T-cell (primary cell): ENCODE results near the gene SH3RF3. TPM values are rescaled to one million over a fixed set of nuclear protein-coding genes. Genes with fewer than 3 reads are reported as not detected.

Experiments
- ATAC-seq, 4 experiments: fragments of 200-7000 bp in 3 of 4; fragments of 150-1000 bp in 1 of 4; cut with Tn5 transposase; replicated peaks in 1 of 4; 1 replicate in 3 of 4; 2 replicates in 1 of 4; pipeline ENCODE4 v1.10.0; 2021; ENCODE audit warnings: moderate library complexity in 3 of 4, mild to moderate bottlenecking in 2 of 4, moderate number of reproducible peaks in 1 of 4
- CTCF ChIA-PET, 2 donors: fragments of 300-600 bp; sonication (Branson Sonifier 250); formaldehyde crosslinking; loops; one replicate each; lab custom pipeline; 2022; ENCODE audit warnings: antibody characterized with exemption in 2 of 2; lab: Charles Lee
- POLR2A ChIA-PET, 2 donors: fragments of 300-600 bp; sonication (Branson Sonifier 250); formaldehyde crosslinking; loops; one replicate each; lab custom pipeline; 2022; ENCODE audit warnings: antibody characterized with exemption in 2 of 2; lab: Charles Lee
- DNase-seq, 35 experiments: peaks; one replicate each; pipeline versions ENCODE4 v3.0.0 to v3.0.0-alpha.2; 2013 to 2023
- H3K27ac ChIP-seq: one replicate; pipeline ENCODE4 v1.5.1; 2013; ENCODE audit warnings: low read length
- H3K27me3 ChIP-seq, 2 experiments: replicated peaks in 1 of 2; 1 replicate in 1 of 2; 2 replicates in 1 of 2; pipeline versions ENCODE4 v1.6.1 to v1.7.0; 2013; ENCODE audit warnings: low read length in 1 of 2, mixed read lengths in 1 of 2; ENCODE audit not compliant: control insufficient read depth in 2 of 2, insufficient read depth in 2 of 2; ENCODE audit errors: extremely low read depth in 1 of 2
- H3K36me3 ChIP-seq, 2 donors: 1 replicate in 1 of 2; 2 replicates in 1 of 2; pipeline versions ENCODE4 v1.6.1 to v1.7.0; 2013; ENCODE audit warnings: low read length in 1 of 2; ENCODE audit not compliant: control insufficient read depth in 2 of 2, insufficient read depth in 1 of 2; ENCODE audit errors: extremely low read depth in 1 of 2
- H3K4me1 ChIP-seq, 2 experiments: 1 replicate in 1 of 2; 2 replicates in 1 of 2; pipeline versions ENCODE4 v1.6.1 to v1.7.0; 2013; ENCODE audit warnings: low read length in 2 of 2, mixed read lengths in 1 of 2; ENCODE audit not compliant: insufficient read depth in 2 of 2, control insufficient read depth in 1 of 2; ENCODE audit errors: extremely low read depth in 1 of 2
- H3K4me3 ChIP-seq, 2 donors: 1 replicate in 1 of 2; 2 replicates in 1 of 2; pipeline versions ENCODE4 v1.5.1 to v1.7.0; 2013; ENCODE audit warnings: mild to moderate bottlenecking in 2 of 2, low read length in 1 of 2, moderate library complexity in 1 of 2; ENCODE audit not compliant: control insufficient read depth in 1 of 2; ENCODE audit errors: extremely low read depth in 1 of 2
- H3K9me3 ChIP-seq: 2 replicates; pipeline ENCODE4 v1.7.0; 2013
- H3K27ac Mint-ChIP-seq, 2 donors: one replicate each; pipeline ENCODE4 v1.8.0; 2020 to 2021; ENCODE audit warnings: mild to moderate bottlenecking in 2 of 2, mixed read lengths in 2 of 2
- H3K27me3 Mint-ChIP-seq, 2 donors: one replicate each; pipeline ENCODE4 v1.8.0; 2021 to 2022; ENCODE audit warnings: mixed read lengths in 2 of 2
- H3K36me3 Mint-ChIP-seq: one replicate; pipeline ENCODE4 v1.8.0; 2021; ENCODE audit warnings: mixed read lengths
- H3K4me1 Mint-ChIP-seq, 3 donors: one replicate each; pipeline ENCODE4 v1.8.0; 2020 to 2022; ENCODE audit warnings: mixed read lengths in 3 of 3, mild to moderate bottlenecking in 1 of 3
- H3K4me3 Mint-ChIP-seq, 3 donors: one replicate each; pipeline ENCODE4 v1.8.0; 2020 to 2022; ENCODE audit warnings: mild to moderate bottlenecking in 3 of 3, mixed read lengths in 3 of 3, moderate library complexity in 3 of 3
- H3K9me3 Mint-ChIP-seq, 3 donors: one replicate each; pipeline ENCODE4 v1.8.0; 2020 to 2022; ENCODE audit warnings: mixed read lengths in 3 of 3
- whole genome bisulfite sequencing: methylation state at CpG from one replicate; pipeline ENCODE4 v1.1.5; 2013; ENCODE audit warnings: missing lambda C conversion rate; ENCODE audit not compliant: insufficient coverage; 5-methylcytosine and 5-hydroxymethylcytosine counted together
- total RNA-seq, 35 experiments: library from RNA in 6 of 35; stranded (reverse) in 6 of 35; fragments of 120-200 nt in 1 of 35; gene quantifications; one replicate each; pipeline versions ENCODE4 v1.2.1 to v1.2.4 and lab custom pipeline; 2013 to 2026

Gene SH3RF3
- total RNA-seq, 5 donors from 2014 or later (not counting 1 experiment from before 2014, with no cell fraction given), result 1.8 to 4.6 (median 3.6) TPM

DNA sequence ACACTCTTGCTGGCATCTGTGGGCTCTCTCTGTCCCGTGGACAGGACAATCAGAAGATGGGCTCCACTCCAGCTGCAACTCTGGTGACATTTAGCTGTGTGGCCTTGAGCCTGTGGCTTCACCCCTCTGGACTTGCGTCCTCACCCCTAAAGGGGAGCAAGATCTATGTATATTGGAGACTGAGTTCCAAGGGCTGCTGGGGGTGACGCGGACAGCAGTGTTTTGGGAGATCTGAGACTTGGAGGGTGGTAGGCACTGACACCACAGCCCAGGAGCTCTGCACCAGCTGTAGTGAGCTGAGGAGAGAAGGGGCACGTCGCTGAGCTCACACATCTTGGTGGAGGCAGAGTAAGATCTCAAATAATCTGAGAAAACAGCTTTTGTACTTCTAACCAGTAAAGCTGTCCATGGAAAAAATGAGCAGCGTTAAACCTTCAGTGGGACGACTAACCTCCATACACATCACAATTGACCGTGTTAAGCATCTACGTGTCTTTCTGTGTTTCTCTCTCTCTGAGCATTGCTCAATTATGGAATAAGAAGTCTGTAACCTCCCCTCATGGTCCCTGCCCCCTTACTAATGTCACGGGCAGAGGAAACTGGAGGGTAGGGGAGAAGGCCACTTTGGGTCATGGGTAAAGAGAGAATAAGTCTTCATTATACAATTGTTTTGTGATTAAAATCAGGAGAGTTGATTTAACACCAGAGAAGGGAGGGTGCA, 85.8 kb downstream of the SH3RF3 start:
- Mint-ChIP-seq H3K9me3 (no peaks in the 10 kb centered on the region), H3K36me3 (no peaks in the 10 kb centered on the region), H3K27ac (peak overlapping the region in 1 of 2 donors; percentile 70), H3K4me1 (peaks cover 69 to 83% (median 79%) of the 10 kb centered on the region in 3 donors), H3K4me3 (peak overlapping the region in 2 of 3 donors; percentile 50 to 78), H3K27me3 (peaks cover 50 to 85% of the 10 kb centered on the region in 2 donors)
- POLR2A ChIA-PET, result no interaction called here
- H3K4me3 ChIP-seq, result peak overlapping the region in 1 of 2 donors; percentile 46
- no peak for DNase-seq
- H3K27ac ChIP-seq, result no peak overlapping the region
- no peaks in the 10 kb centered on the region for H3K36me3 ChIP-seq
- CTCF ChIA-PET, result interaction anchor here in 1 of 2 donors (1.2 kb wide), 1 partner anchor 84 kb away, joined by 3 read pairs; no protein-coding TSS in a partner anchor
- no peak for ATAC-seq
- peaks cover 4 to 79% of the 10 kb centered on the region in 2 experiments for H3K27me3 ChIP-seq
- H3K4me1 ChIP-seq, result peaks cover 50 to 60% of the 10 kb centered on the region in 2 experiments
- WGBS, result 69% methylated on average over 4 of the region's 11 CpGs
- no peaks in the 10 kb centered on the region for H3K9me3 ChIP-seq

DNA sequence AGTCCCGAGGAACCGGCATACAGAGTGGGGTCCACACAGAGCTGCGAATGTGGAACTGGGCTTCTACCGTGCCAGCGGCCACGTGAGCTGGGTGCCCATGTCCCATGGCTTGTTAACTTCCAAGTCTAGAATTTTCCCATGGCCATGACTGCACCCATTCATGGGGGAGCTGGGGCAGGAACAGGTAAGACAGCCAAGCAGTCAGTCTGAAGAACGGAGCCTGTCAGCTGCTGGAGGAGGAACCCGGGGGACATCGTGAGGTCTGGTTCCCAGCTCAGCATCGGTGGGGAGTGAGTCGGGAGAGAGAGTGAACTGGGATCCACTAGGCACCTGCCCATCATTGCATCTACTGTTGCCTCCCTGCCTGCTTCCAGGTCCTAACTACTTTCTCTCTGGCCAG, 86.9 kb downstream of the SH3RF3 start:
- WGBS, result 97% methylated on average over 6 of the region's 11 CpGs
- DNase-seq, result no peak
- H3K4me3 Mint-ChIP-seq, result peak overlapping the region in 1 of 3 donors; percentile 78

DNA sequence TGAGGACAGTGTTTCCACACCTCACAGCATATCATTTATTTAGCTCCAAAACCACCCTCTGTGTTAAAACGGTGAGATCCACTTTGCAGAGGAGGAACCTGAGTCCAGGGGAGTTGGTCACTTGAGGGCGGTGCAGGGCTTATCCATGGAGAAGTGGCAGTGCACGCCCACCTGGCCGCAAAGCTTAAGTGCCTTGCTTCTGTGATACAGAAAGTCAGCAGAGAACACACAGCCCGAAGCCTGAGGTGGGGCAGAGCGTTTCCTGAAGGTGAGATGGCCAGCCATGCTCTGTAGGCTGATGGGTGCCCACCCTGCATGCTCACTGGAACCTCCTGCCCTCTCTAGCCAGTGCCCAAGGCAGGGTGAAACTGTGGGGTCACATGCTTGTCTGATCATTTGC, 87.3 kb downstream of the SH3RF3 start:
- H3K4me3 Mint-ChIP-seq, result peak overlapping the region in 1 of 3 donors; percentile 78
- Histone ChIP-seq H3K4me1 (peaks cover 50 to 60% of the 10 kb centered on the region in 2 experiments), H3K27ac (no peak overlapping the region), H3K9me3 (no peaks in the 10 kb centered on the region), H3K36me3 (no peaks in the 10 kb centered on the region), H3K4me3 (no peak overlapping the region), H3K27me3 (peaks cover 4 to 67% of the 10 kb centered on the region in 2 experiments)
- peaks cover 42 to 74% of the 10 kb centered on the region in 2 donors for H3K27me3 Mint-ChIP-seq
- H3K36me3 Mint-ChIP-seq, result no peaks in the 10 kb centered on the region
- CTCF ChIA-PET, result no interaction called here
- H3K27ac Mint-ChIP-seq, result no peak overlapping the region
- DNase-seq (no peak), ATAC-seq (no peak)
- WGBS, result 75% methylated on average over 6 of the region's 6 CpGs
- H3K9me3 Mint-ChIP-seq, result no peaks in the 10 kb centered on the region
- peaks cover 66 to 71% (median 67%) of the 10 kb centered on the region in 3 donors for H3K4me1 Mint-ChIP-seq
- POLR2A ChIA-PET, result no interaction called here

More for the DNA sequence above, 86.9 kb downstream of the SH3RF3 start:
- H3K4me1 ChIP-seq, result peaks cover 50 to 60% of the 10 kb centered on the region in 2 experiments
- Mint-ChIP-seq H3K27ac (no peak overlapping the region), H3K27me3 (peaks cover 47 to 79% of the 10 kb centered on the region in 2 donors), H3K36me3 (no peaks in the 10 kb centered on the region), H3K4me1 (peaks cover 69 to 75% (median 71%) of the 10 kb centered on the region in 3 donors), H3K9me3 (no peaks in the 10 kb centered on the region)
- CTCF ChIA-PET, result no interaction called here
- POLR2A ChIA-PET, result no interaction called here
- no peaks in the 10 kb centered on the region for H3K36me3 ChIP-seq
- no peak overlapping the region for H3K27ac ChIP-seq
- no peak for ATAC-seq
- peaks cover 4 to 72% of the 10 kb centered on the region in 2 experiments for H3K27me3 ChIP-seq
- H3K4me3 ChIP-seq, result no peak overlapping the region
- no peaks in the 10 kb centered on the region for H3K9me3 ChIP-seq

DNA sequence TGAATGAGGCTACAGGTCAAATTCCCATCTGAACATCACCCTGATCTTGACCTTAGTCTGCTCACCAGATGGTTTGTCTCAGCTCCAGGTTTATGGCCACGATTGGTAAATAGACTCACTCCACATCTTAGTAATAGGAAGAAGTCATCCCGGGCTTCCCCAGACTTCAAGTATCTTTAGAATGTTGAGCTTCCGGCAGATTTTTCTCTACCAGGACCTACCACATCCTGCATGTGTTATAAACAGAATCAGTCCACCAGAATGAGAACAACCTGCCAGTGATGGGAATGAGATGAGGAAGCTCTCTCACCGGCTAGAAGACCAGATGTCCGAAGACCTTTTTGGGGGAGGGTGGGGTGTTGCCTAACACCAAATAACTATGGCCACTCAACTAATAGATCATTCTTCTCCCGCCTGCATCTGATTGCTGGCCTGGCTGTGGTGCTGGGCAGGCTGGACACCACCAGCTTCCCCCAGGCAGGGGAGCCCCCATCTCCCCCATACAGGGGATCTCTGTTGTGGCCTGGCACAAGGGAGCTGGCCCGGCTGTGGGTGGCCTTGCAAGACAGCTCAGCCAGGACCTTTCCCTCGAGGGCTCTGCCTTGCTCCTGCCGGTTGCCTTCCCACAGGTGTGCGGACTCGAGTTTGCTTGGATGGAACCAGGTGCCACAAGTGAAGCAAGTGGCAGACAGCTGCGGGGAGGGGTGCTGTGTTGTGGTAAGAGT, 88.5 kb downstream of the SH3RF3 start:
- H3K27me3 ChIP-seq, result peaks cover 4 to 58% of the 10 kb centered on the region in 2 experiments
- 40% methylated on average over 5 of the region's 12 CpGs for WGBS
- H3K4me1 ChIP-seq, result peaks cover 50 to 58% of the 10 kb centered on the region in 2 experiments
- H3K27ac ChIP-seq, result no peak overlapping the region
- H3K36me3 ChIP-seq, result no peaks in the 10 kb centered on the region
- no peaks in the 10 kb centered on the region for H3K9me3 ChIP-seq
- Mint-ChIP-seq H3K4me3 (peak overlapping the region; percentile 45 to 78 (median 48)), H3K27ac (no peak overlapping the region), H3K36me3 (no peaks in the 10 kb centered on the region), H3K9me3 (no peaks in the 10 kb centered on the region), H3K4me1 (peaks cover 64 to 66% (median 64%) of the 10 kb centered on the region in 3 donors), H3K27me3 (peaks cover 39 to 67% of the 10 kb centered on the region in 2 donors)
- ChIA-PET POLR2A (interaction anchor here in 1 of 2 donors (0.7 kb wide), 1 partner anchor 20 kb away, joined by 3 read pairs; no protein-coding TSS in a partner anchor), CTCF (interaction anchor here in 1 of 2 donors (1.0 kb wide), 1 partner anchor 17 kb away, joined by 3 read pairs; no protein-coding TSS in a partner anchor)
- ATAC-seq (no peak), DNase-seq (peak in 1 of 35 experiments; percentile 33)
- H3K4me3 ChIP-seq, result peak overlapping the region in 1 of 2 donors; percentile 25

DNA sequence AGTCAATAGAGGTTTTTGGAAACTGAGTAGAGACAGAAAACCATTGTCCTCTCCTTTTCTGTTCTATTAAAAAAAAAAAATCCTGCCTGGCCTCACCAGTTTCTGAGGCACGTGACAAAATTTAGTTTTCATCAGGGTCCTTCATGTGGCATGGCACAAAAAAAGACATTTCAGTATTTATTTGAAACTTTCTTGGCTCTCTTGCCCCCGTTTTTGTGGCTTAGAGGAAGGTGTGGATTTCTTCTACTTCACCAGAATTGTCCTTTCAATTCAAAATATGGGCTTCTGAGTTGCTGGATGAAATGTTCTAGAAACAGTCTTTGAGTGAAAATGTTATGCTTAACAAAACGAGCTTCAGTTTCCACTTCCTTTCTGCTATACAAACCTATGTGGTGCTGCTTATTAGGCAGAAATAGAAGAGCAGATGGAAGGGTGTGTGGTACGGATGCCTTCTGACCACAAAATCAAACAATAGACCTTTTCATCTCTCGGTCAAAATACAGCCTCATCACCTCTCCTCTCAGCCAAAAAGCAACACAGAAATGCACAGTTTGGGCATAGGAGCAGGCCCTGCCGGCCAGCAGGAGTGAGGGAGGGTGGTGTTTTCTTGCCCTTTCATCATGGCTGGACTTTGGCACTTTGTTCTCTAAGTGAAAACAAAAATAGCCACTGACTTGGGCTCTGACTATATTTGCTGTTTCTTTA, 89.2 kb downstream of the SH3RF3 start:
- Histone ChIP-seq H3K36me3 (no peaks in the 10 kb centered on the region), H3K4me1 (peaks cover 50 to 52% of the 10 kb centered on the region in 2 experiments), H3K4me3 (no peak overlapping the region), H3K27ac (no peak overlapping the region), H3K27me3 (peaks cover 3 to 57% of the 10 kb centered on the region in 2 experiments), H3K9me3 (no peaks in the 10 kb centered on the region)
- ATAC-seq (no peak), DNase-seq (peak in 1 of 35 experiments; percentile 25)
- Mint-ChIP-seq H3K4me3 (peak overlapping the region; percentile 45 to 78 (median 48)), H3K4me1 (peaks cover 57 to 59% (median 59%) of the 10 kb centered on the region in 3 donors), H3K9me3 (no peaks in the 10 kb centered on the region), H3K27me3 (peaks cover 33 to 61% of the 10 kb centered on the region in 2 donors), H3K36me3 (no peaks in the 10 kb centered on the region), H3K27ac (peak overlapping the region in 1 of 2 donors; percentile 19)
- CTCF ChIA-PET, result interaction anchor here in 1 of 2 donors (1.0 kb wide), 1 partner anchor 16 kb away, joined by 3 read pairs; no protein-coding TSS in a partner anchor
- POLR2A ChIA-PET, result no interaction called here
- no CpG with 5 or more reads among the region's 6 CpGs for WGBS
